GM23338 (cell line): ENCODE data around the gene HSD11B1L. TPM values are rescaled to one million over a fixed set of nuclear protein-coding genes. Genes with fewer than 3 reads are reported as not detected.

ENCODE experiments used
- polyA plus RNA-seq: library from polyadenylated mRNA; unstranded; fragments of >200 nt; fragmentation: Nextera tagmentation; extraction: Ambion mirVana; gene quantifications from 2 replicates; pipeline ENCODE4 v1.2.1, GENCODE V29; 2016
- total RNA-seq: library from RNA; depleted of rRNA; stranded (reverse); fragments of >200 nt; shearing (Covaris generic); gene quantifications from 2 replicates; pipeline ENCODE4 v1.2.3, GENCODE V29; 2014; rRNA removed

HSD11B1L gene
- total and polyA plus RNA-seq, 2 experiments from 2014 or later: 12.9 to 18.4 TPM

Other genes starting within 250 kb of the HSD11B1L start
- not detected in 2 replicates for gene ZNRF4, start 225.6 kb upstream of the HSD11B1L start, total RNA-seq
- gene ZNRF4, start 225.6 kb upstream of the HSD11B1L start, polyA plus RNA-seq: not detected in 2 replicates
- 0.97 and 3.9 TPM in 2 replicates for gene TINCR, start 113.1 kb upstream of the HSD11B1L start, total RNA-seq
- gene TINCR, start 113.1 kb upstream of the HSD11B1L start, polyA plus RNA-seq: 0.42 and 0.94 TPM in 2 replicates
- 29.6 and 37.7 TPM in 2 replicates for gene SAFB2, start 58.3 kb upstream of the HSD11B1L start, total RNA-seq
- gene SAFB2, start 58.3 kb upstream of the HSD11B1L start, polyA plus RNA-seq: 102 and 110 TPM in 2 replicates
- gene SAFB, start 57.9 kb upstream of the HSD11B1L start, total RNA-seq: 82.2 and 109 TPM in 2 replicates
- gene SAFB, start 57.9 kb upstream of the HSD11B1L start, polyA plus RNA-seq: 76.5 and 85.2 TPM in 2 replicates
- gene MICOS13, start 511 bp upstream of the HSD11B1L start, total RNA-seq: 9.1 and 15.5 TPM in 2 replicates
- gene MICOS13, start 511 bp upstream of the HSD11B1L start, polyA plus RNA-seq: 54.6 and 63.8 TPM in 2 replicates
- gene RPL36, start 9.3 kb downstream of the HSD11B1L start, total RNA-seq: 575 and 895 TPM in 2 replicates
- gene RPL36, start 9.3 kb downstream of the HSD11B1L start, polyA plus RNA-seq: 3,204 and 3,480 TPM in 2 replicates
- gene LONP1, start 39.1 kb downstream of the HSD11B1L start, total RNA-seq: 123 and 137 TPM in 2 replicates
- gene LONP1, start 39.1 kb downstream of the HSD11B1L start, polyA plus RNA-seq: 64.5 and 68.6 TPM in 2 replicates
- 0.17 TPM in 1 of 2 replicates, not detected in the other for gene CATSPERD, start 39.6 kb downstream of the HSD11B1L start, total RNA-seq
- 0.56 TPM in 1 of 2 replicates, not detected in the other for gene CATSPERD, start 39.6 kb downstream of the HSD11B1L start, polyA plus RNA-seq
- 1.0 and 1.6 TPM in 2 replicates for gene PRR22, start 103.7 kb downstream of the HSD11B1L start, total RNA-seq
- gene PRR22, start 103.7 kb downstream of the HSD11B1L start, polyA plus RNA-seq: 1.2 TPM in 2 replicates
- 42.7 and 53.0 TPM in 2 replicates for gene DUS3L, start 110.1 kb downstream of the HSD11B1L start, total RNA-seq
- gene DUS3L, start 110.1 kb downstream of the HSD11B1L start, polyA plus RNA-seq: 24.5 and 26.2 TPM in 2 replicates
- 4.0 and 5.9 TPM in 2 replicates for gene NRTN, start 124.0 kb downstream of the HSD11B1L start, total RNA-seq
- gene NRTN, start 124.0 kb downstream of the HSD11B1L start, polyA plus RNA-seq: 5.5 and 5.8 TPM in 2 replicates
- not detected in 2 replicates for gene FUT6, start 158.7 kb downstream of the HSD11B1L start, total RNA-seq
- gene FUT6, start 158.7 kb downstream of the HSD11B1L start, polyA plus RNA-seq: not detected in 2 replicates
- gene FUT3, start 170.4 kb downstream of the HSD11B1L start, total RNA-seq: not detected in 2 replicates
- gene FUT3, start 170.4 kb downstream of the HSD11B1L start, polyA plus RNA-seq: 0.45 TPM in 1 of 2 replicates, not detected in the other
- not detected in 2 replicates for gene FUT5, start 189.5 kb downstream of the HSD11B1L start, total RNA-seq
- 0.10 TPM in 1 of 2 replicates, not detected in the other for gene FUT5, start 189.5 kb downstream of the HSD11B1L start, polyA plus RNA-seq
- 171 and 187 TPM in 2 replicates for gene NDUFA11, start 222.8 kb downstream of the HSD11B1L start, total RNA-seq
- 523 and 558 TPM in 2 replicates for gene NDUFA11, start 222.8 kb downstream of the HSD11B1L start, polyA plus RNA-seq
- gene VMAC, start 223.8 kb downstream of the HSD11B1L start, total RNA-seq: 3.2 and 3.7 TPM in 2 replicates
- 0.79 and 0.89 TPM in 2 replicates for gene VMAC, start 223.8 kb downstream of the HSD11B1L start, polyA plus RNA-seq
- gene CAPS, start 233.2 kb downstream of the HSD11B1L start, total RNA-seq: 0.74 and 3.2 TPM in 2 replicates
- gene CAPS, start 233.2 kb downstream of the HSD11B1L start, polyA plus RNA-seq: 1.5 and 2.5 TPM in 2 replicates